GM18858 (cell line): ENCODE data around the gene ZNF135.

Experiments used
- ATAC-seq: cut with Tn5 transposase; IDR thresholded peaks from one replicate; pipeline ENCODE4 v1.9.1; 2021; ENCODE audit not compliant: unreplicated experiment

ZNF135 gene

GRCh38 chr19:58046856-58047255 lies 12.2 kb upstream of the ZNF135 start:
- no peak for ATAC-seq

- no peak for ATAC-seq
Measured at GRCh38 chr19:58047672-58048071, 11.4 kb upstream of the ZNF135 start.

- ATAC-seq: no peak
Measured at GRCh38 chr19:58052256-58052655, 6.8 kb upstream of the ZNF135 start.

GRCh38 chr19:58053480-58054156 lies 5.5 kb upstream of the ZNF135 start:
- no peak for ATAC-seq

- ATAC-seq: no peak
Measured at GRCh38 chr19:58054901-58055874, 3.9 kb upstream of the ZNF135 start.

GRCh38 chr19:58056261-58056660 lies 2.8 kb upstream of the ZNF135 start:
- ATAC-seq: no peak

GRCh38 chr19:58056861-58057260 lies 2.2 kb upstream of the ZNF135 start:
- ATAC-seq: no peak

- ATAC-seq: no peak
Measured at GRCh38 chr19:58058467-58058866, 615 bp upstream of the ZNF135 start.

GRCh38 chr19:58059671-58060078 lies 593 bp downstream of the ZNF135 start:
- no peak for ATAC-seq

GRCh38 chr19:58060231-58060630 lies 1.1 kb downstream of the ZNF135 start:
- no peak for ATAC-seq

GRCh38 chr19:58063712-58064111 lies 4.6 kb downstream of the ZNF135 start:
- ATAC-seq: no peak

GRCh38 chr19:58067240-58067912 lies 8.3 kb downstream of the ZNF135 start:
- no peak for ATAC-seq

- no peak for ATAC-seq
Measured at GRCh38 chr19:58079792-58080191, 20.7 kb downstream of the ZNF135 start.

- ATAC-seq: no peak
Measured at GRCh38 chr19:58083021-58083420, 23.9 kb downstream of the ZNF135 start.

- no peak for ATAC-seq
Measured at GRCh38 chr19:58084596-58085347, 25.7 kb downstream of the ZNF135 start.

GRCh38 chr19:58085348-58085875 lies 26.3 kb downstream of the ZNF135 start:
- no peak for ATAC-seq

- ATAC-seq: no peak
Measured at GRCh38 chr19:58086825-58087710, 28.0 kb downstream of the ZNF135 start.

GRCh38 chr19:58088521-58089052 lies 29.5 kb downstream of the ZNF135 start:
- ATAC-seq: no peak

GRCh38 chr19:58089846-58090245 lies 30.8 kb downstream of the ZNF135 start:
- ATAC-seq: no peak
